ENCODE measurements around the gene VPS13D.

DNA sequence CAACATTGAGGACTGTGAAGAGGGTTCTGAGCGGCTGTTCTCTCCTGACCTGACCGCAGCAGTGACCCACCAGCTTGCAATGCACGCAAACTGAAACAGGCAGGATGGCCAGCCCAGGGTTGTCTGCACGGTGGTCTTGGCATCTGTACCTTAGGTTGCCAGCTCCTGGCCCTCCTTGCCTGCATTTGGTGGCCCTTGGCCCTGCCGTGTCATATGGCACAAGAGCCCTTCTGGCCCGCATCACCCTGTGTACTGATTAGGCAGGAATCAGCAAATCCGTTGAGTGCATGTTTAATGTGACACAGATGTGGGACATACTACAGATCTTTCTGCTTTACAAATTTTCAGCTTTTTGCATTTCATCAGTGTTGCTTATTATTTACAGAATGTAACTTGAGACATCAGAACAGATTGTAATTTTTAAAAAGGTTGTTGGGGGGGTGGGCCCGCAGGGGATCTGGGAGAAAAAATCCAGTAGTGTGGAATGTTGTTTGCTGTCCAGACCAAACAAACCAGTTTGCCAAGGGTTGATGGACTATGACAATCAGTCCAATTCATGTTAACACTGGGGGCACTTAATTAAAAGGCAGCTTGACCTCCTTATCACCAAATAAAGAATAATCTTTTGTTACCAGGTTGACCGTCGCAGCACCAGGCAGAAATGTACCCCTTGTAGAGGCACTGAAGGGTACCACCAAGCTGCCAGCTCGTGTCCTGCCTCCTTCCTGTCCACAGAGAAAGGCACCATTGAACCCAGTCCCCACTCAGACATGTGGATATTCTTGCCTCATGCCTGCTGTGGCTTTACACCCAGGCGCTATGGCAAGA, 255.6 kb downstream of the VPS13D start:
- TF ChIP-seq, protein P1, sequence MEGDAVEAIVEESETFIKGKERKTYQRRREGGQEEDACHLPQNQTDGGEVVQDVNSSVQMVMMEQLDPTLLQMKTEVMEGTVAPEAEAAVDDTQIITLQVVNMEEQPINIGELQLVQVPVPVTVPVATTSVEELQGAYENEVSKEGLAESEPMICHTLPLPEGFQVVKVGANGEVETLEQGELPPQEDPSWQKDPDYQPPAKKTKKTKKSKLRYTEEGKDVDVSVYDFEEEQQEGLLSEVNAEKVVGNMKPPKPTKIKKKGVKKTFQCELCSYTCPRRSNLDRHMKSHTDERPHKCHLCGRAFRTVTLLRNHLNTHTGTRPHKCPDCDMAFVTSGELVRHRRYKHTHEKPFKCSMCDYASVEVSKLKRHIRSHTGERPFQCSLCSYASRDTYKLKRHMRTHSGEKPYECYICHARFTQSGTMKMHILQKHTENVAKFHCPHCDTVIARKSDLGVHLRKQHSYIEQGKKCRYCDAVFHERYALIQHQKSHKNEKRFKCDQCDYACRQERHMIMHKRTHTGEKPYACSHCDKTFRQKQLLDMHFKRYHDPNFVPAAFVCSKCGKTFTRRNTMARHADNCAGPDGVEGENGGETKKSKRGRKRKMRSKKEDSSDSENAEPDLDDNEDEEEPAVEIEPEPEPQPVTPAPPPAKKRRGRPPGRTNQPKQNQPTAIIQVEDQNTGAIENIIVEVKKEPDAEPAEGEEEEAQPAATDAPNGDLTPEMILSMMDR (conservative IDR thresholded peaks at IDR 0.05 in 1 of 2, IDR thresholded peaks at IDR 0.05 in 1 of 2; ENCODE audit: extremely low read depth in 1 of 2, insufficient read depth in 1 of 2, low read depth in 1 of 2, low read length in 2 of 2) = no peak
- no peak for TF ChIP-seq EZH2 (IDR thresholded peaks at IDR 0.05; ENCODE audit: borderline replicate concordance, low read length)

Measured in mammary epithelial cell (primary cell).